HL-60/S4 treated with phorbol 12-myristate 13-acetate at 8.2 ng/mL for 4 days and 3 days (cell line): ENCODE data around the gene OR4D11.
"Not testable (repeated sequence)": the region's sequence is repeated elsewhere in the genome, so short reads cannot be mapped to it uniquely, and the experiment has no call there.

Experiments
- in situ Hi-C: fragments of 300-500 bp; cut with MboI; formaldehyde crosslinking; loops from 2 replicates; pipeline ENCODE4 v1.15.0; 2022; ENCODE audit warnings: low sequenced_read_pairs

The OR4D11 gene

DNA sequence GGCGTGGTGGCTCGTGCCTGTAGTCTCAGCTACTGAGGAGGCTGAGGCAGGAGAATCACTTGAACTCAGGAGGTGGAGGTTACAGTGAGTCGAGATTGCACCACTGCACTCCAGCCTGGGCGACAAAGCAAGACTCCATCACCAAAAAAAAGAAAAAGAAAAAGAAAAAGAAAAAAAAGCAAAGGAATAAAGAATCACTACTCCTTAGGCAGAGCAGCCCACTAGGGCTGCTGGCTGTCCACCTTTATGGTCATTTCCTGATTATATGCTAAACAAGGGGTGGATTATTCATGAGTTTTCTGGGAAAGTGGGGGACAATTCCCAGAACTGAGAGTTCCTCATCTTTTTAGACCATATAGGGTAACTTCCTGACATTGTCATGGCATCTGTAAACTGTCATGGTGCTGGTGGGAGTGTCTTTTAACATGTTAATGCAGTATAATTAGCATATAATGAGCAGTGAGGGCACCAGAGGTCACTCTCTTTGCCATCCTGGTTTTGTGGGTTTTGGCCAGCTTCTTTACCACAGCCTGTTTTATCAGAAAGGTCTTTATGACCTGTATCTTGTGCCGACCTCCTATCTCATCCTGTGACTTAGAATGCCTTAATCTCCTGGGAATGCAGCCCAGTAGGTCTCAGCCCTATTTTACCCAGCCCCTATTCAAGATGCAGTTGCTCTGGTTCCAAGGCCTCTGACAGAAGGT is 44.4 kb downstream of the OR4D11 start:
- in situ Hi-C loops = not testable (repeated sequence)

DNA sequence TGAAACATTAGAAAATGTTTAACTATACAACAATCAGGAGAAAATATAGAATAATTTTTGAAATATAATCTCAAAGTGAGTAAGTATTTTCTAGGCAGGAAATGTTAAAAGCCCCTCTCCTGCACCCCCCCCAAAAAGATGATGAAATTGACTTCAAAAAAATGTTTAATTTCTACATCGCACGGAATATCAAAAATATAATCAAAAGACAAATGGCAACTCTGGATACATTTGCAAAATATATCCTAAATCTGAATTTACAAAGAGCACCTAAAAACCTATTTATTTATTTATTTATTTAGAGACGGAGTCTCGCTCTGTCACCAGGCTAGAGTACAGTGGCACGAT is 44.9 kb downstream of the OR4D11 start:
- in situ Hi-C loops = no loop called here

GRCh38 chr11:59550368-59550841 is 47.0 kb downstream of the OR4D11 start:
- in situ Hi-C loops = loop anchor here (25.0 kb wide), 1 partner anchor 112 kb away; the partner anchor contains the start of gene PATL1

DNA sequence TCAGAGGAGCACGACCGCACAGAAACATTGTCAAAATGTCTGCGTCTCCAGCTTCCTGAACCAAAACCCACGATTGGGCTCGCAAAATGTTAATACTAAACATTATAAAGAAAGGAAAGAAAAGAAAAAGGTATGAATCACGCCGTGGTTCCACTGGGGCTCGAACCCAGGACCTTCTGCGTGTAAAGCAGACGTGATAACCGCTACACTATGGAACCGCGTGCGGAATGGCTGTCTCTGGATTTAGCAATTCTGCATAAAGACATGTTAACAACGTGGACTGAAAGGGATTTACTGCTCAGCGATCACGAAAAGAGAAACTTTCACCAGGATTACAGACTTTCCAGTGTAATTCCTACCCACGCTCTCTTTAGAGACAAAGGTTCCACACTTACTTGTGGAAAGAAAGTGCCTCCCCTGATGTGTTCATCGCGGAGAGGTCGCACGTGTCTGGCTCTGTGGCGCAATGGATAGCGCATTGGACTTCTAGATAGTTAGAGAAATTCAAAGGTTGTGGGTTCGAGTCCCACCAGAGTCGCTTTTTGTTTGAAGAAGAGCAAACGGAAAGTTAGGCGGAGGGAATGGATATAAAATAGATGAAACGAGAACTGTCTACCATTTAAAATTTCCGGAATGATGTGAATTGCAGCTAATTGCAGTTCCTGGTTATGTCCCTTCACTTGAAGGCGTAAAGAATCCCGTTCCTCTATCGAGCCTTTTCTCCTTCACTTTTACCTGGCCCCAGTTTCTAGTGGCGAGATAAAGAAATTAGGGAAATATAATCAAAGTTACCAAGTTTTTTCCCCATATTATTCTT is 47.7 kb downstream of the OR4D11 start:
- in situ Hi-C loops = loop anchor here (25.0 kb wide), 1 partner anchor 111 kb away; the partner anchor contains the start of gene PATL1

DNA sequence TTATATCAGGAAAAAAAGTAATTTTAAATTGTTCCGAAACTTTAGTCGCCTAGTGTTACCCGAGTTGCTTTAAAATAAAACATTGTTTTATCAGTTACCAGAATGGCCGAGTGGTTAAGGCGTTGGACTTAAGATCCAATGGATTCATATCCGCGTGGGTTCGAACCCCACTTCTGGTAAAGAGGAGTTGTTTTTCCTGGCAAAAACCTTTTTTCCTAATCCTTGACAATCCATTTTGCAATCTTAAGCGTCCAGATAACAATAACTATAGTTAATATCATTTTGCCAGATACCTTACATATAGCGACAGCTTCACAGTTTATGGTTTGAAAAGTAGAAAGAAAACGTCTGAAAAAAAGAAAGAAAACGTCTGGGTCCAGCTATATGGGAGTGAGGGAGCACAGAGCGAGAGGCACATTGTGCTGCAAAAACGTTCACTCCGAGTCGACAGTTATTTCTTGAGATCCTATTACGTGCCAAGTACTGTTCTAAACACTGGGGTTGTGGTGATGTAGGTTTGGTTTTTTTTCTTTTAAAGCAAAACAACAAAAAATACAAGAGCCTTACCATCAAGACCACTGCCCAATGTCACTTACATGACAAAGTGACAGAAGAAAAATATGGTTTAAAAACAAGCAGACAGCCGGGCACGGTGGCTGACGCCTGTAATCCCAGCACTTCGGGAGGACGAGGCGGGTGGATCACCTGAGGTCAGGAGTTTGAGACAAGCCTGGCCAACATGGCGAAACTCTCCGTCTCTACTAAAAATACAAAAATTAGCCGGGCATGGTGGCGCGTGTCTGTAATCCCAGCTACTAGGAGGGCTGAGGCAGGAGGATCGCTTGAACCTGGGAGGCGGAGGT is 48.5 kb downstream of the OR4D11 start:
- in situ Hi-C loops = loop anchor here (25.0 kb wide), 1 partner anchor 110 kb away; the partner anchor contains the start of gene PATL1

DNA sequence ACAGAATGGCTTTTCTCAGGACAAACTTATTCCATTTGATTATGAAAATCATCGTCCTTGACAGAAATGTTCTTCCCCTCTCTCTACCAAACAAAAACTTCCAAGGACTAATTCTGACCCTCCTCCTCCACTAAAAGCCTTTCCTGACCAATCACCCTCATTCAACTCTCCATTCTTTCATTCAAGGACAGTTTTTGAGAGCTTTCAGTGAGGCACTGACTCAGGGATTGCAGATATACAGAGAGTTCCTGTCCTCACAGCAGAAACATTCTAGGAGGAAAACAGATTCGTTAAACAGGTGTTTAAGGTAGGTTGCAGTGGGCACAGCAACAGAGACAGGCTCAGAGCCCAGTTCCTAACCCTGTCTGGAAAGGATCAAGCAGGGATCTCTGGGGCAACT is 49.5 kb downstream of the OR4D11 start:
- in situ Hi-C loops = loop anchor here (25.0 kb wide), 1 partner anchor 109 kb away; the partner anchor contains the start of gene PATL1

- in situ Hi-C loops = loop anchor here (25.0 kb wide), 1 partner anchor 109 kb away; the partner anchor contains the start of gene PATL1
Observed at GRCh38 chr11:59553323-59553722, 49.9 kb downstream of the OR4D11 start.
